Upper lobe of left lung (tissue), 6 donors: ENCODE data around the gene GRIN2D. TPM values are rescaled to one million over a fixed set of nuclear protein-coding genes. Genes with fewer than 3 reads are reported as not detected.

ENCODE experiments used
- ATAC-seq, 2 donors: fragments of 200-7000 bp; cut with Tn5 transposase; one replicate each; pipeline ENCODE4 v1.9.1; 2022; ENCODE audit warnings: mild to moderate bottlenecking in 2 of 2, moderate library complexity in 2 of 2; ENCODE audit not compliant: low FRiP score in 2 of 2
- DNase-seq, 2 donors: peaks; one replicate each; pipeline ENCODE4 v3.0.0-alpha.2; 2019 to 2020
- H3K27ac ChIP-seq, 4 donors: fragments of 200-600 bp; sonication (generic); one replicate each; pipeline ENCODE4 v1.5.1; 2016 to 2019
- H3K27me3 ChIP-seq, 4 donors: fragments of 200-600 bp; sonication (generic); one replicate each; pipeline ENCODE4 v1.5.1; 2017 to 2019
- H3K36me3 ChIP-seq, 4 donors: fragments of 200-600 bp; sonication (generic); one replicate each; pipeline ENCODE4 v1.5.1; 2016 to 2019
- H3K4me1 ChIP-seq, 4 donors: fragments of 200-600 bp; sonication (generic); one replicate each; pipeline ENCODE4 v1.5.1; 2018 to 2019
- H3K4me3 ChIP-seq, 4 donors: fragments of 200-600 bp; sonication (generic); one replicate each; pipeline ENCODE4 v1.5.1; 2017 to 2019; ENCODE audit warnings: mild to moderate bottlenecking in 2 of 4, moderate library complexity in 1 of 4
- H3K9me3 ChIP-seq, 4 donors: fragments of 200-600 bp; sonication (generic); one replicate each; pipeline ENCODE4 v1.5.1; 2018 to 2019
- CTCF ChIP-seq, 6 experiments: fragments of 450-650 bp in 4 of 6; fragments of 200-600 bp in 2 of 6; sonication (generic) in 2 of 6; IDR thresholded peaks; one replicate each; pipeline ENCODE4 v1.5.1; 2016 to 2019; ENCODE audit warnings: antibody characterized with exemption in 6 of 6
- EP300 ChIP-seq, 4 donors: sonication (generic); formaldehyde crosslinking; IDR thresholded peaks; one replicate each; pipeline ENCODE4 v1.5.1; 2017; ENCODE audit warnings: antibody characterized with exemption in 4 of 4, control low read depth in 2 of 4
- POLR2A ChIP-seq, 4 donors: fragments of 450-650 bp; IDR thresholded peaks; one replicate each; pipeline ENCODE4 v1.5.1; 2016 to 2017; ENCODE audit warnings: antibody characterized with exemption in 4 of 4, mild to moderate bottlenecking in 2 of 4
- POLR2AphosphoS5 ChIP-seq, 2 donors: sonication (generic); formaldehyde crosslinking; IDR thresholded peaks; one replicate each; pipeline ENCODE4 v1.5.1; 2017; ENCODE audit warnings: antibody characterized with exemption in 2 of 2
- WGBS, 2 donors: methylation state at CpG; one replicate each; pipeline ENCODE4 v1.1.5; 2017 to 2018; 5-methylcytosine and 5-hydroxymethylcytosine counted together
- total RNA-seq, 6 donors: library from RNA; depleted of rRNA in 4 of 6; stranded (reverse); fragments of >200 nt in 4 of 6; gene quantifications; one replicate each; pipeline versions ENCODE4 v1.1.0 to v1.2.1, GENCODE V29; 2016 to 2021
- donor health status: DM: no; HTN: no; CAD: no; lungs with moderate emphysema.
- donor health status: DM: no; HTN: yes; CAD: no; lungs with severe emphysema.

GRIN2D gene
- total RNA-seq, 6 donors from 2014 or later = 0.15 to 1.4 (median 0.57) TPM

- no peak for DNase-seq
- Histone ChIP-seq H3K36me3 (peaks cover 0 to 3% (median 0%) of the 10 kb centered on the region in 4 donors), H3K9me3 (no peaks in the 10 kb centered on the region), H3K27me3 (no peaks in the 10 kb centered on the region), H3K4me3 (no peak overlapping the region), H3K27ac (no peak overlapping the region), H3K4me1 (no peaks in the 10 kb centered on the region)
- TF ChIP-seq EP300 (IDR thresholded peaks at IDR 0.05) = no peak
- no peak for TF ChIP-seq POLR2AphosphoS5 (IDR thresholded peaks at IDR 0.05)
- no peak for TF ChIP-seq POLR2A (IDR thresholded peaks at IDR 0.05)
- no peak for TF ChIP-seq CTCF (IDR thresholded peaks at IDR 0.05)
- WGBS, 2 donors = 92 to 93% methylated on average over 7 of the region's 7 CpGs
- no peak for ATAC-seq
These were observed 44.7 kb upstream of the GRIN2D start for GRCh38 chr19:48348737-48349136.

DNA sequence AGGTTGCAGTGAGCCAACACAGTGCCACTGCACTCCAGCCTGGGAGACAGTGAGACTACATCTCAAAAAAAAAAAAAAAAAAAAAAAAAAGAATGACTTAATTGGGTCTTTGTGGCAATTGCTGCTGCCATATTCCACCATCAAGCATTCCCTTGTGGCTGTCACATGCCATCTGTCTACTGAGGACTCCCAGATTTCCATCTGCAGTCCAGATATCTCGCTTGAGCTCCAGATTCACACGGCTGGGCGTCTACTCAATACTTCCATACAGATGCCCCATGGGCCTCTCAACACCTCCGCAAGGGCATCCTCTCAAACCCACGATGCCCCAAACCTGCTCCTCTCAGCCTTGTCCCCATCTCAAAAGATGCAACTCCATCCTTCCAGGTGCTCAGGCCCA, 42.6 kb upstream of the GRIN2D start:
- no peak for DNase-seq
- H3K27me3 ChIP-seq = no peaks in the 10 kb centered on the region
- H3K36me3 ChIP-seq = no peaks in the 10 kb centered on the region
- WGBS, 2 donors = 92 to 94% methylated on average over 5 of the region's 5 CpGs
- H3K4me3 ChIP-seq = no peak overlapping the region
- no peaks in the 10 kb centered on the region for H3K9me3 ChIP-seq
- ATAC-seq = no peak
- TF ChIP-seq POLR2A (IDR thresholded peaks at IDR 0.05) (no peak), CTCF (IDR thresholded peaks at IDR 0.05) (no peak), POLR2AphosphoS5 (IDR thresholded peaks at IDR 0.05) (no peak), EP300 (IDR thresholded peaks at IDR 0.05) (no peak)
- H3K27ac ChIP-seq = no peak overlapping the region
- no peaks in the 10 kb centered on the region for H3K4me1 ChIP-seq

DNA sequence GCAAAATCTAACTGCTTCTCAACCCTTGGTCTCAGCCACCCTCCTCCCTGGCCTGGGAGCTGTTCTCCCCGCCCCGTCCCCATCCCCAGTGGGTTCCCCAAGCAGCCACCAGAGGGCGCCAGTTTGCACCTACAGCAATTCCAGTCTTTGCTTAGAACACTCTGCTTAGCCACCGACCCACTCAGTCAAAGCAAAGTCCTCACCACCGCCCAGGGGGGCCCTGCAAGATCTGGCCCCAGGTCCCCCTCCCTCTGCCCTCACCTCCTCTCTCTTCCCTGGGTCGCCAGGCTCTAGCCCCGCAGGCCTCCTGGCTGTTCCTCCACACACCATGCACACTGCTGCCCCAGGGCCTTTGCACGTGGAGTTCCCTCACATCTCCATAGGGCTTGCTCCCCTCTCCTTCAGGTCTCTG, 42.1 kb upstream of the GRIN2D start:
- Histone ChIP-seq H3K4me1 (no peaks in the 10 kb centered on the region), H3K4me3 (no peak overlapping the region), H3K27ac (no peak overlapping the region), H3K27me3 (no peaks in the 10 kb centered on the region), H3K9me3 (no peaks in the 10 kb centered on the region), H3K36me3 (no peaks in the 10 kb centered on the region)
- ATAC-seq (peak; percentile 76 to 84), DNase-seq (peak; percentile 77 to 84)
- TF ChIP-seq EP300 (IDR thresholded peaks at IDR 0.05) = no peak
- peak; percentile 67 to 93 (median 74) for TF ChIP-seq CTCF (IDR thresholded peaks at IDR 0.05)
- TF ChIP-seq POLR2AphosphoS5 (IDR thresholded peaks at IDR 0.05) = no peak
- WGBS, 2 donors = 43 to 54% methylated on average over 6 to 8 of the region's 8 CpGs

GRCh38 chr19:48353677-48354076, 39.8 kb upstream of the GRIN2D start:
- Histone ChIP-seq H3K4me3 (no peak overlapping the region), H3K36me3 (no peaks in the 10 kb centered on the region), H3K27me3 (no peaks in the 10 kb centered on the region), H3K9me3 (no peaks in the 10 kb centered on the region), H3K27ac (no peak overlapping the region), H3K4me1 (no peaks in the 10 kb centered on the region)
- DNase-seq = no peak
- WGBS, 2 donors = 84 to 91% methylated on average over 5 of the region's 5 CpGs
- TF ChIP-seq EP300 (IDR thresholded peaks at IDR 0.05) (no peak), POLR2A (IDR thresholded peaks at IDR 0.05) (no peak), CTCF (IDR thresholded peaks at IDR 0.05) (no peak), POLR2AphosphoS5 (IDR thresholded peaks at IDR 0.05) (no peak)
- ATAC-seq = no peak

GRCh38 chr19:48354332-48354992, 39.0 kb upstream of the GRIN2D start:
- H3K36me3 ChIP-seq = no peaks in the 10 kb centered on the region
- no peak overlapping the region for H3K27ac ChIP-seq
- DNase-seq = no peak
- H3K27me3 ChIP-seq = no peaks in the 10 kb centered on the region
- ATAC-seq = no peak
- H3K4me3 ChIP-seq = no peak overlapping the region
- no peaks in the 10 kb centered on the region for H3K4me1 ChIP-seq
- H3K9me3 ChIP-seq = no peaks in the 10 kb centered on the region
- 85 to 88% methylated on average over 15 of the region's 15 CpGs for WGBS, 2 donors
- TF ChIP-seq CTCF (IDR thresholded peaks at IDR 0.05) (no peak), EP300 (IDR thresholded peaks at IDR 0.05) (no peak), POLR2A (IDR thresholded peaks at IDR 0.05) (no peak), POLR2AphosphoS5 (IDR thresholded peaks at IDR 0.05) (no peak)
